NCI-H2107 treated with DMSO at 0.1 percent for 48 hours (cell line): Measurements from ENCODE around the gene ZNF808.
A peak's percentile ranks its signal among the peaks of the same experiment; 100 is the strongest.
"Not testable (repeated sequence)": the region's sequence is repeated elsewhere in the genome, so short reads cannot be mapped to it uniquely, and the experiment has no call there.

ENCODE experiments used
- DNase-seq: peaks from one replicate; lab custom pipeline; 2025; ENCODE audit not compliant: unreplicated experiment; lab: John Stamatoyannopoulos, UW

The ZNF808 gene

DNA sequence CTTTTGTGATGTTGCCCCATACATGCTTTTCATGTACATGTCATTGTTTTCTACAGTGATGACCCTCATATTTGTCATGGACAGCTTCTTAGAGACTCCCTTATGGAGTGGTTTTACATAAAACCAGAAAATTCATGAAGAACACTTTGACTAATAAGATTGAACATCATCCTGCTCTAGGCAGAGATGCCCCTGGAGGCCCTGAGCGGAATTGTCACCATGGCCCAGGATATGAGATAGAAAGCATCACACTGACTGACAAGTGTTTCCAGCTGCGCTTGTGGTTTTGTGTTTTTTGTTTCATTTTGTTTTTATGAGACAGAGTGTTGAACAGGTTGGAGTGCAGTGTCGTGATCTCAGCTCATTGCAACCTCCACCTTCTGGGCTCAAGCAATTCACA is 64.8 kb downstream of the ZNF808 start:
- DNase-seq: no peak

DNA sequence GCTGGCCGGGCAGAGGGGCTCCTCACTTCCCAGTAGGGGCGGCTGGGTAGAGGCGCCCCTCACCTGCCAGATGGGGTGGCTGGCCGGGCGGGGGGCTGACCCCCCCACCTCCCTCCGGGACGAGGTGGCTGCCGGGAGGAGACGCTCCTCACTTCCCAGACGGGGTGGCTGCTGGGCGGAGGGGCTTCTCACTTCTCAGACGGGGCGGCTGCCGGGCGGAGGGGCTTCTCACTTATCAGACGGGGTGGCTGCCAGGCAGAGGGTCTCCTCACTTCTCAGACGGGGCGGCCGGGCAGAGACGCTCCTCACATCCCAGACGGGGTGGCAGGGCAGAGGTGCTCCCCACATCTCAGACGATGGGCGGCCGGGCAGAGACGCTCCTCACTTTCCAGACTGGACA is 66.0 kb downstream of the ZNF808 start:
- not testable (repeated sequence) for DNase-seq

DNA sequence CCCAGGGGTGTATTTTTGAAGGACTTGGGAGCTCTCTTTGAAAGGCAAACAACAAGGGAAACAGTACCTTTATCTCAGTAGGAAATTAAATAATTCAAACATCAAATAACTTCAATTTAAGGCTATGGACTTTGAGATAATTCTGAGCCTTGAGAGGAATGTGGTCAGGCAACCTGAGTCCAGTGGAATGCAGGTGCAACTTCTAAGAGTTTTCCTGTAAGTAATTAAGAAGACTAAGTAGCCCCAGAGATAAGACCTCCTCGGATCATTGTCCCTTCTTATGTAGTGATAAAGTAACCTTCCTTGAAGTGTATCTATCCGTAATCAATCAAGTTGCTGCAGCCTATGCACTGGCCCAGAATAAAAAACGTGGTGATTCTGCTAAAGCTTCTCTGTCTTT is 71.8 kb downstream of the ZNF808 start:
- no peak for DNase-seq

DNA sequence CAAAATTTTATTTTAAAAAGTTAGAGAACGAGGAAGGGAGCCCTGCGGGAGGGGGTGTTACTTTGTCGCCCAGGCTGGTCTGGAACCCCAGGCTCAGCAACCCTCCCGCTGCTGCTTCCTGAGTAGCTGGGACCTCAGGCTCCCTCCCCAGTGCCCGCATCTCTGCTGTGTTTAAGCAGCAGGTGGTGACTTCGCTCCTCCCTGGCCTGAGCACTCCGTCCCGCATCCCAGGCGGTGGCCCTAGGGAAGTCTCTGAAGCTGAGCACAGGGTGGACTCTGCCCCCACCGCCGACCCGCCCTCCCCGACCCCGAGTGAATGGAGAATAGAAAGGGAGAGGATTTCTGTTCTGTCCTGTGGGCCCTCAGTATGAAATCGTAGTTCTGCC is 73.2 kb downstream of the ZNF808 start:
- no peak for DNase-seq

DNA sequence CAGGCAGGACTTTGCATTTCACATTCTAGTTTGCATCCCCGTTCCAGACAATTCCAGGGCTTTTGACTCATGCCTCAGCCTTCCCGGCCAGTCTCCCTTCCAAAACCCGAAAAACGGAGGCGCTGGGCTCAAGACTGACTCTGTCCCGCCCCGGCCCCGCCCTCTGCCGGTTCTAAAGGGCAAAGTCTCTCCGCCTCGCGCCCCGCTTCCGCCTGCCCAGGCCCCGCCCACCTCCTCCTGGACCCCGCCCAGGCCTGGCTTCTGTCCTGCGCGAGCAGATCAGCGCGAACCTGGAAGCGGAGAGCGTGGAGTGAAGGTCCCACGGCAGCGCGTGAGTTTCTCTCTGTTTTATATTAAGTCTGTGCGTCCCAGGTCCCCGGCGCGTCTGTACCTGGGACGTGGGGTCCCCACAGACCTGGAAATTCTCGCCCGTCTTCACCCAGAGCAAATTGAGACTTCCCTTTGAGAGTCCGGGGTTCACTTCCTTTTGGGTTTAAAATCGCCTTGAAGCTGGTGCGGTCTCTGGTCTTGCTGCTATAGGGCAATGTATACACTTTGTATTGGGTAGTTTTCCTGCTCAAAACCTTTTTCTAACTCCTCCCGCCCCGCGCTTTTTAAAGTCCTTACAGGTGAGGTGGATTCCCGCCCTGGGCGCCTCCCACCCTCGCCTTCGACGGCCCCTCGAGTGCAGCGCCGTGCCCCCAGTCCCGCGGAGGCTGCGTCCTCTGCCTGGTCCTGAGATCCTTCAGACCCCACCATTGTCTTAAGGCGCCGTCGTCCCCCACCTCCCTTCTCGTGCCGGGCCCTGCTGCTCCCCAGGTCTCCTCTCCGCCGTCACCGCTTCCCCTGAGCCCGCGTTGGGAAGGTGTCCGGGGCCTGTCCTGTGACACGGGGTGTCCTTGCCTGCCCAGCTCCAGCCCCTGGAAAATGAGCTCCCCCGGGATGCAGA is 73.8 kb downstream of the ZNF808 start:
- DNase-seq: peak; percentile 41

DNA sequence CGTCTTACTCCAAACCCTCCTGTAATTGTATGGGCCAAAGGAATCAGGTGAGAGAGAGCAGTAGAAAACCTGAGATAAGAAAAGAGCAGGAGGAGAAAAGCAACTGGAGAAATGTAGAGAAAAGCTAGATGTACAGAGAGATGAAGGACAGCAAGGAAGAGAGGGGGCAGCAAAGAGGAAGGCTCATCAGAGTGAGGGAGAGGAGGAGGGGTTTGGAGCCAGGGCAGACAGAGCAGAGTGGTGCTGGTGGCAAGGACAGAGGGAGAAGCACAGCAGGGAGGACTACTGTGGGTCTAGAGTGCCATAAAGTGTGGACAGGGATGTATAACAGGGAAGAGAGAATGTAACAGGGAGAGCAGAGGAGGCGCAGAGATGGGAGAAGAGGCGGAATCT is 74.5 kb downstream of the ZNF808 start:
- DNase-seq: not testable (repeated sequence)

DNA sequence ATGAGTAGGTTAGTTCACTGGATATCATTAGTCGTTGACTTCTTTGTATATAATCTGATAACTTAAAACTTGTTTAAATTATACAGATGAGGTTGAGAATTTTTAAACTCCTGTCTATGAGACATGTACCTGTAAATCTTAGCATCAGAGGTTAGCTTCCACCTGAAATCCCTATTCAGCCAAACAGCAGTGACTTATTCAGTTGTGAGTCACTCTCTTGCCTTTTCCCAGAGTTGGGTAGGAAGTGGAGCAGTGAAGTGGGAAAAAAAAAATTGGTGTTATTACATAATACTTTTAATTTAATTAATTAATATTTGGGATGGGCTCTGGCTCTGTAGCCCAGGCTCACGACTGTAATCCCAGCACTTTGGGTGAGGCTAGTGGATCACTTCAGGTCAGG is 75.5 kb downstream of the ZNF808 start:
- DNase-seq: no peak

DNA sequence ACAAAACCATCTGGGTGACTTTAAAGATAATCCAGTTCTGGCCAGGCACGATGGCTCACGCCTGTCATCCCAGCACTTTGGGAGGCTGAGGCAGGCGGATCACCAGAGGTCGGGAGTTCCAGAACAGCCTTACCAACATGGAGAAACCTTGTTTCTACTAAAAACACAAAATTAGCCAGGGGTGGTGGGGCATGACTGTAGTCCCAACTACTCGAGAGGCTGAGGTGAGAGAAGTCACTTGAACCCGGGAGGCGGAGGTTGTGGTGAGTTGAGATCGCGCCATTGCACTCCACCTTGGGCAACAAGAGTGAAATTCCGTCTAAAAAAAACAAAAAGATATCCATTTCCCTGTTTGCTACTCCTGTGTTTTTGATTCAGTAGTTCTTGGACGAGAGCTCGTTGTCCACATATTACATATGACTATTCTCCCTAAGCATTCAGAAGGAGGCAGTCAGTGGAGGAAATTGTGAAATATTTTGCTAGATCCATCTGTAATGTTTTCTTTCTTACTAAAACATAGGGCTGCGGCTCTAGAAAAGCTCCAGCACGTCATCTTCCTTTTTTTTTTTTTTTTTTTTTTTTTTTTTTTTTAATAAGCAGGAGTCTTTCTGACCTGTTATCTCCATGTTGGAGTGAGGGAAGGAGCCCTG is 76.2 kb downstream of the ZNF808 start:
- DNase-seq: no peak
